GM12892 (cell line): ENCODE measurements around the gene CHCHD3.

Source experiments
- POLR2A ChIP-seq: IDR thresholded peaks from 2 replicates; pipeline ENCODE4 v1.6.1; 2011; ENCODE audit warnings: low read depth, low read length, control low read depth
- TAF1 ChIP-seq: IDR thresholded peaks from 2 replicates; pipeline ENCODE4 v1.6.1; 2011; ENCODE audit warnings: low read depth, mild to moderate bottlenecking, control low read depth, low read length, borderline replicate concordance

GRCh38 chr7:133036289-133036688 is 45.6 kb downstream of the CHCHD3 start:
- TF ChIP-seq POLR2A (no peak), TAF1 (no peak)
